GM18511 (cell line): ENCODE results near the gene GRIK4.

Experiments
- ATAC-seq: cut with Tn5 transposase; IDR thresholded peaks from one replicate; pipeline ENCODE4 v1.9.1; 2021; ENCODE audit warnings: mild to moderate bottlenecking, moderate library complexity; ENCODE audit not compliant: unreplicated experiment

Gene GRIK4

GRCh38 chr11:120696597-120697218 is 185.2 kb downstream of the GRIK4 start:
- no peak for ATAC-seq

GRCh38 chr11:120698918-120699317 is 187.4 kb downstream of the GRIK4 start:
- no peak for ATAC-seq

GRCh38 chr11:120702656-120703055 is 191.1 kb downstream of the GRIK4 start:
- no peak for ATAC-seq

GRCh38 chr11:120703358-120704152 is 192.0 kb downstream of the GRIK4 start:
- peak; percentile 80 for ATAC-seq

- ATAC-seq = peak; percentile 38
Observed at GRCh38 chr11:120704256-120704750, 192.8 kb downstream of the GRIK4 start.

GRCh38 chr11:120706257-120706656 is 194.7 kb downstream of the GRIK4 start:
- no peak for ATAC-seq

GRCh38 chr11:120707098-120707497 is 195.6 kb downstream of the GRIK4 start:
- no peak for ATAC-seq

- ATAC-seq = no peak
Observed at GRCh38 chr11:120707663-120708062, 196.1 kb downstream of the GRIK4 start.

GRCh38 chr11:120708511-120709183 is 197.1 kb downstream of the GRIK4 start:
- no peak for ATAC-seq

- ATAC-seq = peak; percentile 88
Observed at GRCh38 chr11:120709808-120710207, 198.3 kb downstream of the GRIK4 start.

- ATAC-seq = peak; percentile 44
Observed at GRCh38 chr11:120710354-120711131, 199.0 kb downstream of the GRIK4 start.

- ATAC-seq = no peak
Observed at GRCh38 chr11:120712014-120712413, 200.5 kb downstream of the GRIK4 start.

- ATAC-seq = no peak
Observed at GRCh38 chr11:120712881-120713280, 201.3 kb downstream of the GRIK4 start.

GRCh38 chr11:120713296-120713695 is 201.7 kb downstream of the GRIK4 start:
- ATAC-seq = no peak

- no peak for ATAC-seq
Observed at GRCh38 chr11:120714438-120714837, 202.9 kb downstream of the GRIK4 start.

GRCh38 chr11:120715239-120715638 is 203.7 kb downstream of the GRIK4 start:
- peak; percentile 61 for ATAC-seq

GRCh38 chr11:120717042-120717441 is 205.5 kb downstream of the GRIK4 start:
- ATAC-seq = no peak

GRCh38 chr11:120717623-120718022 is 206.1 kb downstream of the GRIK4 start:
- no peak for ATAC-seq

- no peak for ATAC-seq
Observed at GRCh38 chr11:120718171-120718570, 206.6 kb downstream of the GRIK4 start.

GRCh38 chr11:120719348-120719747 is 207.8 kb downstream of the GRIK4 start:
- no peak for ATAC-seq

- ATAC-seq = no peak
Observed at GRCh38 chr11:120720760-120721159, 209.2 kb downstream of the GRIK4 start.
